GM12874 (cell line): ENCODE data around the gene ANKRD10.

Experiments used
- CTCF ChIP-seq: IDR thresholded peaks from 2 replicates; pipeline ENCODE4 v1.5.1; 2011; ENCODE audit warnings: low read depth, mild to moderate bottlenecking, control low read depth, low read length, moderate library complexity; ENCODE audit not compliant: insufficient read depth

The ANKRD10 gene

GRCh38 chr13:110853235-110853721 lies 61.6 kb downstream of the ANKRD10 start:
- no peak for TF ChIP-seq CTCF

GRCh38 chr13:110850840-110851239 lies 64.0 kb downstream of the ANKRD10 start:
- no peak for TF ChIP-seq CTCF

- TF ChIP-seq CTCF, result no peak
Measured at GRCh38 chr13:110850006-110850405, 64.9 kb downstream of the ANKRD10 start.

GRCh38 chr13:110845520-110845919 lies 69.3 kb downstream of the ANKRD10 start:
- no peak for TF ChIP-seq CTCF

- TF ChIP-seq CTCF, result no peak
Measured at GRCh38 chr13:110841846-110842245, 73.0 kb downstream of the ANKRD10 start.

GRCh38 chr13:110841406-110841805 lies 73.5 kb downstream of the ANKRD10 start:
- no peak for TF ChIP-seq CTCF

- TF ChIP-seq CTCF, result no peak
Measured at GRCh38 chr13:110838867-110839538, 75.9 kb downstream of the ANKRD10 start.

GRCh38 chr13:110838116-110838515 lies 76.8 kb downstream of the ANKRD10 start:
- no peak for TF ChIP-seq CTCF
